ENCODE data around the gene AEBP2.
A peak's percentile ranks its signal among the peaks of the same experiment; 100 is the strongest.

The AEBP2 gene

GRCh38 chr12:19449814-19450213, 10.5 kb downstream of the AEBP2 start:
- DNase-seq (ENCODE audit: low read depth) = no peak
- TF ChIP-seq CTCF (IDR thresholded peaks at IDR 0.05; ENCODE audit: low read length, missing control alignments) = no peak
- no peak overlapping the region for H3K4me3 ChIP-seq (replicated peaks; ENCODE audit: low read depth, low read length)

GRCh38 chr12:19450362-19450761, 11.1 kb downstream of the AEBP2 start:
- DNase-seq (ENCODE audit: low read depth) = peak; percentile 20
- no peak for TF ChIP-seq CTCF (IDR thresholded peaks at IDR 0.05; ENCODE audit: low read length, missing control alignments)

GRCh38 chr12:19451196-19451595, 11.9 kb downstream of the AEBP2 start:
- no peak for TF ChIP-seq CTCF (IDR thresholded peaks at IDR 0.05; ENCODE audit: low read length, missing control alignments)
- peak; percentile 25 for DNase-seq (ENCODE audit: low read depth)
- no peak overlapping the region for H3K4me3 ChIP-seq (replicated peaks; ENCODE audit: low read depth, low read length)

More at GRCh38 chr12:19450362-19450761, 11.1 kb downstream of the AEBP2 start:
- no peak overlapping the region for H3K4me3 ChIP-seq (replicated peaks; ENCODE audit: low read depth, low read length)

GRCh38 chr12:19453961-19454360, 14.7 kb downstream of the AEBP2 start:
- TF ChIP-seq CTCF (IDR thresholded peaks at IDR 0.05; ENCODE audit: low read length, missing control alignments) = no peak
- H3K4me3 ChIP-seq (replicated peaks; ENCODE audit: low read depth, low read length) = no peak overlapping the region
- DNase-seq (ENCODE audit: low read depth) = no peak

GRCh38 chr12:19454837-19455236, 15.5 kb downstream of the AEBP2 start:
- no peak for TF ChIP-seq CTCF (IDR thresholded peaks at IDR 0.05; ENCODE audit: low read length, missing control alignments)
- no peak for DNase-seq (ENCODE audit: low read depth)
- no peak overlapping the region for H3K4me3 ChIP-seq (replicated peaks; ENCODE audit: low read depth, low read length)

- no peak for TF ChIP-seq CTCF (IDR thresholded peaks at IDR 0.05; ENCODE audit: low read length, missing control alignments)
- no peak overlapping the region for H3K4me3 ChIP-seq (replicated peaks; ENCODE audit: low read depth, low read length)
- DNase-seq (ENCODE audit: low read depth) = no peak
Observed at GRCh38 chr12:19456176-19456575, 16.9 kb downstream of the AEBP2 start.

- H3K4me3 ChIP-seq (replicated peaks; ENCODE audit: low read depth, low read length) = no peak overlapping the region
- DNase-seq (ENCODE audit: low read depth) = no peak
- no peak for TF ChIP-seq CTCF (IDR thresholded peaks at IDR 0.05; ENCODE audit: low read length, missing control alignments)
Observed at GRCh38 chr12:19457561-19457960, 18.3 kb downstream of the AEBP2 start.

Measured in fibroblast of pulmonary artery (primary cell).